Prostate gland (tissue), 2 donors: Measurements from ENCODE around the gene FAM107A.

Experiments used
- CTCF ChIP-seq, 4 experiments: fragments of 200-600 bp in 2 of 4; fragments of 450-650 bp in 2 of 4; sonication (generic) in 2 of 4; IDR thresholded peaks; 1 replicate in 3 of 4; 2 replicates in 1 of 4; pipeline ENCODE4 v1.5.1; 2016 to 2019; ENCODE audit warnings: antibody characterized with exemption in 4 of 4, mild to moderate bottlenecking in 2 of 4, moderate library complexity in 2 of 4
- POLR2AphosphoS5 ChIP-seq: sonication (generic); formaldehyde crosslinking; IDR thresholded peaks from one replicate; pipeline ENCODE4 v1.6.1; 2017; ENCODE audit warnings: antibody characterized with exemption

DNA sequence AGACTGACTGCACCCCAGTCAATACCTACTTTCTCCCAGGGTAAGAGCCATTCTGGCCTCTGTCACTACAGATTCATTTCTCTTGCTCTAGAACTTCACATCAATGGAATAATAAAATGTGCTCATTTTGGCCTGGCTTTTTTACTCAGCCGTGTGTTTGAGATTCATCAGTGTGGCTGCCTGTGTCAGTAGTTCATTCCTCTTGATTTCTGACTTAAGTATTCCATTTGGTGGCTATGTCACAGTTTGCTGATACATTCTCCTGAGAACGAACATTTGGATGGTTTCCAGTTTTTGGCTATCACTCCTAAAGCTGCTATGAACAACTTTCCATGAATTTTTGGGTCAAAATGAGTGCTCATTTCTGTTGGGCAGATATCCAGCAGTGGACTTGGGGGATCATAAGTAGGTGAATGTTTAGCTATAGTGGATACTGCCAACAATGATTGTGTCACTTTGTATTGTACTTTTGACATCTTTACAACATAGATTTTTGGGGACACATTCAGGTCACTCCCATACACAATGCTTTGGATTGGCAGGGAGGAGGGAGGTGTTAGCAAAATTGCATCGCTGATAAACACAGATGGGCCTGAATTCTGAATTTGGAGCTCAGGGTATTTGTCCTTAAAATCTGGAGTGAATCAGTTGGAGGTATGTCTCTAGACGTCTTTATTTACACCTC, 19.8 kb upstream of the FAM107A start:
- TF ChIP-seq CTCF (IDR thresholded peaks at IDR 0.05) (no peak), POLR2AphosphoS5 (no peak)
